HG03135 (cell line): Measurements from ENCODE around the gene IFNAR1.
A peak's percentile ranks its signal among the peaks of the same experiment; 100 is the strongest.

Experiments used
- ATAC-seq: cut with Tn5 transposase; IDR thresholded peaks from one replicate; pipeline ENCODE4 v1.9.1; 2021; ENCODE audit warnings: mild to moderate bottlenecking, moderate library complexity; ENCODE audit not compliant: unreplicated experiment

The IFNAR1 gene

DNA sequence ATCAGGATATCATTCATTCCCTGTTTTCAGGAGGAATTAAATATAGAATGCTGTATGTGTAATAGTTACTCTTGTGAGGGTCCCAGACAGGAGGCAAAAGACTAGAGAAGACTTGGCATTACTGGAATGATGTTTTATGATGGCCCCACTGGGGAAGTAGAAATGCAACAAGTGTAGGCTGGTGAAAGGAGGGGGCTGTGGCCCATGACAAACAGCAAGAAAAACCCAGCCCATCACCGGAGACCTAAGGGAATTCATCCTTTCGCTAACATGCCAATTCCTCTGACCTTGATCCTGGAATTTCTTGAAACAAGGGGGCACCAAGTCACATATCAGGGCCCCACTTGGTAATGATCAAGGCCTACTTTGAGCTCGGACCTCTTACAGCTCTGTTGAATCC lies 72.9 kb downstream of the IFNAR1 start:
- ATAC-seq, result no peak

DNA sequence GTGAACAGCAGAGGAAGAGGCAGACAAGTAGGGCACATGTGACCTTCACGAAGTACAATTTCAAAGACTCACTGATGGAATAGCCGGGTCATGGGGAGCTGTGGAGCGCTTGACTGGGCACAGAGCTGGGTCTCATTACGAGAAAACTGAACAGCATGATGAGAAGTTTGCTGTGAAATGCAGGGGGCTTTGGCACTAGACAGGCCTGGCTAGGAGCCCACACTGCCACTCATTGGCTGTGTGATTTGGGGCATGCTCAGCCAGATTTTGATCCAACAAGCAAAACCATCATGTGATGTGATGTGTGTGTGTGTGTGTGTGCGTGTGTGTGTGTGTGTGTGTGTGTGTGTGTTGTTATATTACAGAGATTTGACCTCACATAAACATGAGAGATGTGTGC lies 73.6 kb downstream of the IFNAR1 start:
- ATAC-seq, result no peak

- ATAC-seq, result no peak
These were observed 76.8 kb downstream of the IFNAR1 start for GRCh38 chr21:33401630-33401992.

DNA sequence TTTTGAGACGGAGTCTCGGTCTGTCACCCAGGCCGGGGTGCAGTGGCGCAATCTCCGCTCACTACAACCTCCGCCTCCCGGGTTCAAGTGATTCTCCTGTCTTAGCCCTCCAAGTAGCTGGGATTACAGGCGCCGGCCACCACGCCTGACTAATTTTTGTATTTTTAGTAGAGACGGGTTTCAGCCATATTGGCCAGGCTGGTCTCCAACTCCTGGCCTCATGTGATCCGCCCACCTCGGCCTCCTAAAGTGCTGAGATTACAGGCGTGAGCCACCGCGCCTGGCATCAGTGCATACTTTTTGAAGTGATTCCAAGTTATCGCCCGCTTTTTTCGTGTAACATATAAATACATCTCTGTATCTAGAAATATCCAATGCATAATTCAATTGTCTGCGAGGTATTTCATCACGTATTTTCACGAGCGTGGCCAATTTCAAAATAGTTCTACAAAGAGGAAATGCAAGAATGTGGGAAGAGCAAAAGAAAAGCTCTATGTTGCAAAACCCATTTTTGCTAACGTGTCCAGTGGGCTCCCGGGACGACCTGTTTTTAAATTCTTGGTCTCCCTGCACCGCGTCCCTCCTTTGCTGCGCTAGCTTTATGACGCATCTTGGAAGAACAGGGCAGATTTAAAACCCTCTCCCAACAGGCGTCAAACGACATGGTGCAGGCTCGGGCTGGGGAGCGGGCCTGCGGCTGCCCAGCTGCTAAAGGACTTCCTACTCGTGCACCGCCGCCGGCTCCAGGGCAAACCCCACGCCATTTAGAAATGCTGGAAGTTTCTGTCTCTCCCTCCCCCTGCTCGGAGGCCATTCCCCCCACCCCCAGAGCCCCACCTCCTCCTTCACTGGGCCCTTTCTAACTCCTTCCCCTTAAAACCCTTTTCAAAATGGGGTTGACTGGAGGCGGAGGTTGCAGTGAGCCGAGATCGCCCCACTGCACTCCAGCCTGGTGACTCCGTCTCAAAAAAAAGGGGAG lies 77.5 kb downstream of the IFNAR1 start:
- ATAC-seq, result no peak

DNA sequence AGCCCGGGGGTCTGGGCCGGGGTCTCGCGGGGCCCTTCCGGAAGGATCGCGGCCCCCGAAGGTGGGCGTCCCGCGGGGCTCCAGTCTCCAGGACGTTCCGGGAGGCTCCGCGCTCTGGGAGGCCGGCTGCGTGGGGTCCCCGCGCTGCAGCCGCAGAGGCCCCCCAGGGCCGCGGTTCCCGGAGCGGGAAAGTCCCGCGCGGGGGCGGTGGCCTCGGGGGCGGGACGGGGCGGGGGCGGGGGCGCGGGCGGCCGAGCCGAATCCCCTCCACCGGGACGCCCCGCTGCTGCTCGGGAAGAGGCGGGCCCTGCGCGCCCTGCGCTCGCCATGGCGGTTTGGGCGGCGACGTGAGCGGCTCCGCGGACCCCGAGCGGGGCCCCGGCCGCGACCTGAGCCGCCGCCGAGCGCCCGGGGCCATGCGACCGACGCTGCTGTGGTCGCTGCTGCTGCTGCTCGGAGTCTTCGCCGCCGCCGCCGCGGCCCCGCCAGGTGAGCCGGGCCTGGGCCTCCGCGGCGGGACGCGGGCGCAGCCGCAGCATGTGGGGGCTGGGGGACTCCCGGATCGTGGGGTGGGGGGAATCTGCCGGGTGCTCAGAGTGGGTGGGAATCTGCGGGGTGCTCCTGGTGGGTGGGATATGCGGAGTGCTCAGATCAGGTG lies 78.5 kb downstream of the IFNAR1 start, which contains the start of gene IFNGR2:
Gene IFNGR2, plus strand, starts transcription at position 286 of the 658 bp plus-strand sequence. Its CDS starts 131 bp downstream, at position 417.
- peak; percentile 46 for ATAC-seq

DNA sequence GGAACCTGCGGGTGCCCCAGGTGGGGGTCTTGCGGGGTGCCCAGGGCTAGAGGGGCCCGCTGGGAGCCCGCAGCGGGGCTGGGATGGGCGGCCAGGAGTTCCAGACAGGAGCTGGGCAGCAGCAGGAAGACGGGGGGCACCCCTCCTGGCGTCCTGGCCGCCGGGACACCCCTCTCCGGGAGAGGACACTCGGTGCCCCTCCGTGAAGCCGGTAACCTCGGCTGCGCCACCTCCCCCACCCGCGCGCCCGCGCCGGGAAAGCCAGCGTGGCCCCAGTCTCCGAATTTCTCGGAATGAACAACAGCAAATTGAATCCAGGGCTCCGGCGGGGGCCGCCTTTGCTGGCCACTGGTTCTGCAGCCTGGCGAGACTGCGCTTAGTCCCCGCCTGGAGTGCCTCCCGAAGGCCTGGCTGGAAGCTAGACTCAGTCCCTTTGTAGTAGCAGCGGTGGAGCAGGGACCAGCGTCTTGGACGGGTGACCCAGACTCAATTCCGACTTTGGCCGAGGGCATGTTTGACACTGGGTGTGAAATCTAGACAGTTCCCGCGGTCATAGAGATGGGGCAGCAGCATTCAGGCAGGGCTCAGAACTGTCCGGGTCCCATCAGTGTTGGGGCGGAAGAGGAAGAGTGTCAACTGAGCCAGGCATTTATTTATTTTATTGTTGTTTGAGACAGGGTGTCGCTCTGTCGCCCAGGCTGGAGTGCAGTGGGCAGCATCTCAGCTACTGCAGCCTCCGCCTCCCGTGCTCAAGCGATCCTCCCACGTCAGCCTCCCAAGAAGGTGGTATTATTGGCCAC lies 79.2 kb downstream of the IFNAR1 start:
- peak; percentile 30 for ATAC-seq

DNA sequence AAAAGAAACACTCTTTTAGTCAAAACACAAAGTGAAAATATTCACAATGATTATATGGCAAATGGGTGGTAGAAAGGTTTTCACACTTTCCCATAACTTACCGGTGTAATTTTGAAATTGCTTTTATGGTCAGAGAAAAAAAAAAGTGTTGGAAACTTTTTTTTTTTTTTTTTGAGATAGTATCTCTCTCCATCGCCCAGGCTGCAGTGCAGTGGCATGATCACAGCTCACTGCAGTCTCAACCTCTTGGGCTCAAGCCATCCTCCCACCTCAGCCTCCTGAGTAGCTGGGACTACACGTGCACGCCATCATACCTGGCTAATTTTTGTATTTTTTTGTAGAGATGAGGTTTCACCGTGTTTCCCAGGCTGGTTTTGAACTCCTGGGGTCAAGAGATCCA lies 81.7 kb downstream of the IFNAR1 start:
- no peak for ATAC-seq
